NCI-H460 (cell line): Measurements from ENCODE around the gene RGS4. TPM values are rescaled to one million over a fixed set of nuclear protein-coding genes. Genes with fewer than 3 reads are reported as not detected.

ENCODE experiments used
- DNase-seq: peaks from one replicate; pipeline ENCODE4 v3.0.0-alpha.2; 2016; ENCODE audit warnings: low read depth; ENCODE audit errors: extremely low read depth
- total RNA-seq: library from RNA; depleted of rRNA; stranded (reverse); fragments of >200 nt; shearing (Covaris generic); gene quantifications from 2 replicates; pipeline ENCODE4 v1.2.3, GENCODE V29; 2014; rRNA removed

The RGS4 gene
- total RNA-seq, 1 experiment from 2014 or later: not detected

DNA sequence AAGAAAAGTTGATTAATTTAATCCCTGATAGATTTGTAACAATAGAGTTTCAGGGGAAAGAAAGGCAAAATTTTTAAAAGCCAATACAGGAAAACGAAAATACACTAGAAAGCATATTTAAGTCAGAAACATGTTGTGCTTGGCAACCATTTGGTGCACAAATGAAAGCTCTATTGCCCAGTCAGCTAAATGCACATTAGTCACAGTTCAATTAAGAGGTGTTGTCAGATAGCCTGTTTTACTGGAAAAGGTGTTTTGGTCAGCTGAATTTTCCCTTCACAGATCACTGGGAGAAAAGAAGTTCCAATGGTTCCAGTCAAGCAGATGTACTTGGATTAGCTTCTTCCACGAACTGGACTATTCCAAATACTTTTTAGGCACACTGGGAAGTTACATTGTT lies 25.4 kb downstream of the RGS4 start:
- DNase-seq: no peak

DNA sequence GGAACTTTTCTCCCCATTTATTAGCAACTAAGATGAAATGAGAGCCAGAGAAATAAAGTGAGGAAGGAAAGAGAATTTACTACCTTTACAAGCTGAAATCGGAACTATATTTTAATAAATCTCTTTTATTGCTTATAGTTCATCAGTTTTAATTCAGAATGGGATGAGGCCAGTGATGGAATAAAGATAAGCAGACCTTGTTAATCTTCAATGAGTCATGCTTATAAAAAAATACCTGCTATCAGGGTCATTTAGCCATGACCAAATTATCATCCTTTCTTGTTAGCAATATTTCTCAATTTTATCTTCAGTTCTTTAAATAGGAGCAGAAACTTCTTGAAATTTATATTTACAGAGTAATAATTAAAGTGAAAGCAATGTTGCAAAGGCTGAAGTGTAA lies 26.1 kb downstream of the RGS4 start:
- DNase-seq: no peak

DNA sequence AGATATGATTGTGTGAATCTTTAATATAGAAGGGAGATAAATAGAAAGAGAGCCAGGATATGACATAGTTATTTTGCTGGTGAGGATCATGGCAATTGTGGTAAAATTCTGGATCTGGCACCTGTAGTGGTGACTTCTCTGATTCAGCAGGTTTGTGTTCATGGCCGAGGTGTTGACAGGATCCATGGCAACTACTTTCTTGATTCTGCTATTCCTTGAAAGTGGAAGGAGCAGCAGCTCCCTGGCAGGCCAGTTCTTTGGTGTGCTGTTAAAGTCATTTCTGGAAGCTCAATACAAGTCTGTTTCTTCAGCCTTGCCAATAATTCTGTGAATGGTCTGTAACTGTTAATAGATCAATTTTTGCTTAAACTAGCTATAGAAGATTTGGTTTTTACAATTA lies 33.4 kb downstream of the RGS4 start:
- no peak for DNase-seq

DNA sequence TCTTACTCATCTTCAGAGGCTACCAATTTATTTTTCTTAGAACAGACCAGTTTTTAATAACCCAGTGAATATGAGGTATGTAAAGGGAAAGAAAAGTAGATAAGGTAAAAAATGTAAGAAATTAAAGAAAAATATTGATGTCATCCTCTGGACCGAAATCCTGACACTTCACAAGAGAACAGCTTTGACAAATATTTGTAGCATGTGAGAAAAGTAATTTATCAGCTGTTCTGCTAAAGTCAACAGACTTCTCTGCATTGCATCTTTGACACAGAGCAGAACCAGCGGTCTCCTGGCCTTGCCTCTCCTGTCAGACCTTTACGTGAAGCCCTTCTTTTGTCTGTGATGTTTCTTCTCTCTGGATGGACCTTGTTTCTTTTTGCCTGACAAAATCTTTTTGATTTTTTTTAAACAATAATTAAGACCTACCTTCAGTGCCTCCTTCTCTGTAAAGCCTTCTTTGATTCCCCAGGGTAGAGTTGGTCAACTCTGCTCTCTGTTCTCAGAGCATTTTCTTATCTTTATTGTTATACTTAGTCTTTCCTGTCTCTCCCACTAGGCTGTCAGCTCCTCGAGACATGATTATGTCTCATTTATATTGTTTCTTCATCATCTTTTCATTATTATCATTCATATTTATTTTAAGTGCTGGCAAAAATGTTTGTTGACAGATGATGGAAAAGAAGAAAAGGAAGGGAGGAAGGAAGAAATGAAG lies 35.4 kb downstream of the RGS4 start:
- no peak for DNase-seq

GRCh38 chr1:163106364-163106987 lies 37.3 kb downstream of the RGS4 start:
- no peak for DNase-seq

DNA sequence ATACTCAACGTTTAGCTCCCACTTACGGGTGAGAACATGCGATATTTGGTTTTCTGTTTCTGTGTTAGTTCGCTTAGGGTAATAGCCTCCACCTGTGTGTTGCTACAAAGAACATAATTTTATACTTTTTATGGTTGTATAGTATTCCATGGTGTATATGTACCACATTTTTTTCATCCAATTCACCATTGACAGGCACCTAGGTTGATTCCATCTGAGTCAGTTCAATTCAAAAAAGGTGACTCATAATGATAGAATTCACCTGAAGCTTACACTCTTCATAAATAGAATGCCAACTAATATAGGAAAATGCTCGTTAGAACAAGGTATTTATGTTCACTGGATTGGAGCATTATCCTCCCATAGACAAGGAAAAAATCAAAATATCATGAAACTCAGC lies 38.5 kb downstream of the RGS4 start:
- no peak for DNase-seq

DNA sequence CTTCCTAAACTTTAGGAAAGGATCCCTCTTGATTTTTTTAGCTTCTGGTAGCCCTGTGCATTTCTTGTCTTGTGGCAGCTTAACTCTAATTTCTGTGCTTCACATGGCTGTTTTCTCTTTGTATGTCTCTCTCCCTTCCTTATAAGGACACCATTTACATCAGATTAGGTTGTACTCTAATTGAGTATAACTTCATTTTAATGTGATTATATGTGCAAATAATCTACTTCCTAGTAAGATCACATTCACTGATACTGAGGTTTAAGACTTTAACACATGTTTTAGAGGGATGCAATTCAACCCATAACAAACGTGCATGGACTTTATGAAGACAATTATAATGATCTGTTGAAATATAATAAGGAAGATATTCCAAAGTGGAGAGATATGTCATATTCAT lies 46.7 kb downstream of the RGS4 start:
- DNase-seq: no peak

DNA sequence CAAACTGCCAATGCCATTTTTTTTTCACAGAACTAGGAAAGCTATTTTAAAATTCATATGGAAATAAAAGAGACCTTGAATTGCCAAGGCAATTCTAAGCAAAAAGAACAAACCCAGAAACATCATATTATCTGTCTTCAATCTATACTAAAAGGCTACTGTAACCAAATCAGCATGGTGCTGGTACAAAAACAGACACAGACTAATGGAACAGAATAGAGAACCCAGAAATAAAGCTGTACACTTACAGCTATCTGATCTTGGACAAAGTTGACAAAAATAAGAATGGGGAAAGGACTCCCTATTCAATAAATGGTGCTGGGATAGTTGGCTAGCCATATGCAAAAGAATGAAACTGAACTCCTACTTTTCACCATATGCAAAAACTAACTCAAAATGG lies 50.5 kb downstream of the RGS4 start:
- no peak for DNase-seq

GRCh38 chr1:163120372-163120771 lies 51.2 kb downstream of the RGS4 start:
- no peak for DNase-seq

GRCh38 chr1:163124812-163125211 lies 55.7 kb downstream of the RGS4 start:
- no peak for DNase-seq

Other genes with a start within 250 kb of the RGS4 start
- not detected in 2 replicates for gene CCDC190, start 208.2 kb upstream of the RGS4 start, total RNA-seq
- 7.9 and 8.7 TPM in 2 replicates for gene RGS5, start 133.6 kb downstream of the RGS4 start, total RNA-seq